OCI-LY3 (cell line): ENCODE results near the gene GUCA2B.

Source experiments
- H2AFZ ChIP-seq: fragments of 200-600, 300-600 bp; shearing (Covaris generic); 2 replicates; pipeline ENCODE4 v1.6.0; 2014; ENCODE audit warnings: antibody characterized with exemption, low read depth, low read length
- H3K27ac ChIP-seq: fragments of 200-600, 300-600 bp; sonication (generic); 2 replicates; pipeline ENCODE4 v1.5.1; 2014; ENCODE audit warnings: mild to moderate bottlenecking, low read length, moderate library complexity, mixed read lengths
- H3K27me3 ChIP-seq: fragments of 200-600, 300-600 bp; sonication (generic); 2 replicates; pipeline ENCODE4 v1.6.1; 2014; ENCODE audit warnings: low read depth, low read length, mixed read lengths
- H3K36me3 ChIP-seq: fragments of 200-600, 300-600 bp; sonication (generic); replicated peaks from 2 replicates; pipeline ENCODE3; 2014; ENCODE audit warnings: low read depth, low read length, mixed read lengths
- H3K4me1 ChIP-seq: fragments of 300-600, 200-600 bp; sonication (generic); 2 replicates; pipeline ENCODE4 v1.6.1; 2014; ENCODE audit warnings: low read length, mixed read lengths
- H3K4me2 ChIP-seq: fragments of 200-600, 300-600 bp; sonication (generic); 2 replicates; pipeline ENCODE4 v1.6.1; 2014; ENCODE audit warnings: low read length, mixed read lengths
- H3K4me3 ChIP-seq: fragments of 300-600, 200-600 bp; sonication (generic); 2 replicates; pipeline ENCODE4 v1.5.1; 2014; ENCODE audit warnings: antibody characterized with exemption, mild to moderate bottlenecking, low read length, moderate library complexity
- H3K79me2 ChIP-seq: fragments of 300-600, 200-600 bp; shearing (Covaris generic); 2 replicates; pipeline ENCODE4 v1.6.1; 2014; ENCODE audit warnings: mild to moderate bottlenecking, low read length, mixed read lengths
- H3K9ac ChIP-seq: fragments of 300-600, 200-600 bp; shearing (Covaris generic); 2 replicates; pipeline ENCODE4 v1.6.0; 2014; ENCODE audit warnings: mild to moderate bottlenecking, low read length, moderate library complexity
- H3K9me3 ChIP-seq: fragments of 200-600, 300-600 bp; shearing (Covaris generic); 2 replicates; pipeline ENCODE4 v1.6.1; 2014; ENCODE audit warnings: low read length, mixed read lengths; ENCODE audit not compliant: insufficient read depth
- H4K20me1 ChIP-seq: fragments of 200-600, 300-600 bp; sonication (generic); 2 replicates; pipeline ENCODE4 v1.6.1; 2016; ENCODE audit warnings: low read length, mixed read lengths; ENCODE audit not compliant: insufficient read depth
- EZH2phosphoT487 ChIP-seq: fragments of 200-600 bp; shearing (Covaris generic); IDR thresholded peaks from 2 replicates; pipeline ENCODE4 v1.6.1; 2018; ENCODE audit warnings: antibody characterized with exemption, mixed run types, low read depth
- TF ChIP-seq, protein P1 (sequence below): fragments of 200-600, 300-600 bp; sonication (generic); IDR thresholded peaks from 2 replicates; pipeline ENCODE4 v1.5.1; 2014; ENCODE audit warnings: antibody characterized with exemption, low read length, low read depth

Gene GUCA2B

DNA sequence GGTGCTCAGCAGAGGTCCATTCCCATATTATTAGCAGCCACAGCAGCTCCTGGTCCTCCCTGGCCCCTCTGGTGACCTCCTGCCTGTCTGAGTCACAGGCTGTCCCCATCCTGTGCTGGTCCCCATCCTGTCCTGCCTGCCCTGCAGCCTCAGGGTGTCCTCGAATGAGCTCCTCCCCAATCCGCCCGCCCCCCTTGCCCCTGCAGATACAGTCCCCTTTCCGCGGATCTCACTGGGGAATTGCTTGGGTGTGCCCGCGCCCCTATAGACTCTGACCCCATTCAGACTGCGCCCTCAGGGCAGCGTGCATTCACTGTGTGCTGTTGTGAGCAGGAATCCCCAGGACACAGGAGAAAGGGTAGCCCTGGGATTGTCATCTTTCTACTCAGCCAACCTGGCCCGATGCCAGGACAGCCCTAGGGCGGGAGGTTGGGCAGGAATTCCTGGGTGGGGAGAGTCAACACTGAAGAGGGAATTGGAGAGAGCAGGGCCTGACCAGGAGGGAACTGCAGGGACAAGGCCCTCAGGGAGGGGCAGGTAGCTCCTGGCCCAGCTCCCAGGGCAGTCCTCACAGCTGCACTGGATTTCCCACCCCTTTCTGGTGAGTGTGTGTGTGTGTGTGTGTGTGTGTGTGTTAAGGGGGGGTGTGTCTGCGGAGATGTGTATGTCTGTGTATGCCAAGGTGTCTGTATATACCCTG lies 12.5 kb downstream of the GUCA2B start:
- Histone ChIP-seq H3K4me1 (peaks cover 21% of the 10 kb centered on the region; the same call in 1 of the 2 replicates), H3K4me2 (no peak overlapping the region), H3K36me3 (no peaks in the 10 kb centered on the region), H3K9ac (no peak overlapping the region), H2AFZ (no peak overlapping the region), H3K27me3 (no peaks in the 10 kb centered on the region), H3K79me2 (no peaks in the 10 kb centered on the region), H3K9me3 (peaks cover 3% of the 10 kb centered on the region; the same call in 1 of the 2 replicates), H3K4me3 (no peak overlapping the region), H4K20me1 (no peaks in the 10 kb centered on the region), H3K27ac (no peak overlapping the region)
- TF ChIP-seq EZH2phosphoT487: no peak
- TF ChIP-seq, protein P1, sequence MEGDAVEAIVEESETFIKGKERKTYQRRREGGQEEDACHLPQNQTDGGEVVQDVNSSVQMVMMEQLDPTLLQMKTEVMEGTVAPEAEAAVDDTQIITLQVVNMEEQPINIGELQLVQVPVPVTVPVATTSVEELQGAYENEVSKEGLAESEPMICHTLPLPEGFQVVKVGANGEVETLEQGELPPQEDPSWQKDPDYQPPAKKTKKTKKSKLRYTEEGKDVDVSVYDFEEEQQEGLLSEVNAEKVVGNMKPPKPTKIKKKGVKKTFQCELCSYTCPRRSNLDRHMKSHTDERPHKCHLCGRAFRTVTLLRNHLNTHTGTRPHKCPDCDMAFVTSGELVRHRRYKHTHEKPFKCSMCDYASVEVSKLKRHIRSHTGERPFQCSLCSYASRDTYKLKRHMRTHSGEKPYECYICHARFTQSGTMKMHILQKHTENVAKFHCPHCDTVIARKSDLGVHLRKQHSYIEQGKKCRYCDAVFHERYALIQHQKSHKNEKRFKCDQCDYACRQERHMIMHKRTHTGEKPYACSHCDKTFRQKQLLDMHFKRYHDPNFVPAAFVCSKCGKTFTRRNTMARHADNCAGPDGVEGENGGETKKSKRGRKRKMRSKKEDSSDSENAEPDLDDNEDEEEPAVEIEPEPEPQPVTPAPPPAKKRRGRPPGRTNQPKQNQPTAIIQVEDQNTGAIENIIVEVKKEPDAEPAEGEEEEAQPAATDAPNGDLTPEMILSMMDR: no peak

DNA sequence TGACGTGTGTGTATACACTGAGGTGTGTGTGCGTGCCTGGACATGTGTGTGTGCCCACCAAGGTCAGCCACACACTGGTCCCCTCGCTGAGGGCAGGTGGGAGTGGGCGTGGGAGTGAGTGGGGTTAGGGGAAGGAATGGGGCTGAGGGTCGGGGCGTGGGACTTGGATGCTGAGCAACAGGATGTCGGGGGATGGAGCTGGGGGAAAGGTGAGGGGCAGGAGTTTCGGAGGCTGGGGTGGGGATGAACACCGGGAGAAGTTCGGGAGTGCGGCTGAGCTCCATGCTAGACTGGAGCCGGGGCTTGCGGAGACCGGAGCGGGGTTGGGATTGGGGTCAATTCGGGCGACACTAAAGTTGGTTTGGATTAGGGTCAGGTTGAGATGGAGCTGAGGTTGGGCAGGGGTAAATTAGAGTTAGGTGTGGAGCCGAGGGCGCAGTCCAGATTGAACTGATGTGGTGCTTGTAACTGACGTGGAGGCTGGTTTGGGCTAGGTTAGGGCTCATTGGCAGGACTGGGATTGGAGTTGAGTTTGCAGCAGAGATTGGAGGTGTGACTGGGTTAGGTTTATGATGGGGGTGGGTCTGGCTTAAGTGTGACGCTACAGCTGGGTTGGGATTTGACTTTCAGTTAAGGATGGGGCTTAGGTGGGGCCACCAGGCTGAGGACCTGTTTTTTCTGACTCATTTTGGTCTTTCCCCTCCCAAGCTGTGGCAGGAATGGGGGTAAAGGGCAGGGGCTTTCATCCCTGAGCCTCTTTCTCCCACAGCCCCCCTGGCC lies 14.6 kb downstream of the GUCA2B start:
- H2AFZ ChIP-seq: no peak overlapping the region
- TF ChIP-seq EZH2phosphoT487: no peak
- no peaks in the 10 kb centered on the region for H3K27me3 ChIP-seq
- H3K9ac ChIP-seq: no peak overlapping the region
- no peaks in the 10 kb centered on the region for H4K20me1 ChIP-seq
- no peaks in the 10 kb centered on the region for H3K36me3 ChIP-seq
- no peak overlapping the region for H3K4me3 ChIP-seq
- H3K4me2 ChIP-seq: no peak overlapping the region
- H3K9me3 ChIP-seq: no peaks in the 10 kb centered on the region
- H3K4me1 ChIP-seq: peaks cover 15% of the 10 kb centered on the region; the same call in 1 of the 2 replicates
- no peaks in the 10 kb centered on the region for H3K79me2 ChIP-seq
- H3K27ac ChIP-seq: no peak overlapping the region

DNA sequence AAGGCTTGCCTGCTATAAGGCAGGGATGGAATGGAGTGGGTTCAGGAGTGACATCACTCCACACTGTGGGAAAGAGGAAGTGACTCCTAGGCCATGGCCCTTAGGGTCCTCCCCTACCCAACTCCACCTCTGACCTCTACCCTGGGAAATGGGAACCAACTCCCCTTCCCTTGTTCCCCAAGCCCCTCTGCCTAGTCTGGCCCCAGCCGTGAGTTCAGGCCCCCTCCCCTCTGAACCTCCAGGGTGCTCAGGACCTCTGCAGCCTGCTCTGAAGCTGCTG lies 15.1 kb downstream of the GUCA2B start:
- no peaks in the 10 kb centered on the region for H3K36me3 ChIP-seq

DNA sequence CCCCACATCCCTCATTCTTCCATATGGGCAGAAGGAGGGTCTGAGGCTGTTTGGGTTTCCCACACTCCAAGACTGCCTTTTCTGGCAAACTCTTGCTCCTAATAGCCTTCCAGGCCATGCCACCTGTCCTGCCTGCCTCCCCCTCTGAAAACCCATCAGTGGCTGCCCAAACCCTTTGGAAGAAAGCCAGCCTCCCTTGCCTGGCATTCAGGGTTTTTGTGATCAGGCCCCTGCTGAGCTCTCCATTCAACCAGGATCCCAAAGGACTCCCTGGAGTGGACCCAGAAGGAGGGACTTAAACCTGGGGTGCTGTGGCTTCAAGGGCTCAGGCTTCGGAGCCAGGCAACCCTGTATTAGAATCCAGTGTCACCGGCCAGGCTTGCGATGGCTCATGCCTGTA lies 15.6 kb downstream of the GUCA2B start:
- Histone ChIP-seq H3K9ac (no peak overlapping the region), H2AFZ (no peak overlapping the region), H3K4me1 (peaks cover 15% of the 10 kb centered on the region; the same call in 1 of the 2 replicates), H3K9me3 (no peaks in the 10 kb centered on the region), H4K20me1 (no peaks in the 10 kb centered on the region), H3K79me2 (no peaks in the 10 kb centered on the region), H3K4me3 (no peak overlapping the region), H3K27ac (no peak overlapping the region), H3K27me3 (no peaks in the 10 kb centered on the region), H3K36me3 (no peaks in the 10 kb centered on the region), H3K4me2 (no peak overlapping the region)
- no peak for TF ChIP-seq EZH2phosphoT487
- TF ChIP-seq, protein P1: no peak

More for the DNA sequence above, 15.1 kb downstream of the GUCA2B start:
- Histone ChIP-seq H3K9me3 (no peaks in the 10 kb centered on the region), H3K9ac (no peak overlapping the region), H3K79me2 (no peaks in the 10 kb centered on the region), H3K27me3 (no peaks in the 10 kb centered on the region), H3K4me3 (no peak overlapping the region), H3K4me2 (no peak overlapping the region), H2AFZ (no peak overlapping the region), H3K27ac (no peak overlapping the region), H4K20me1 (no peaks in the 10 kb centered on the region), H3K4me1 (peaks cover 15% of the 10 kb centered on the region; the same call in 1 of the 2 replicates)
- TF ChIP-seq, protein P1: no peak
- TF ChIP-seq EZH2phosphoT487: no peak
